GM19324 (cell line): Measurements from ENCODE around the gene PCDH8.
A peak's percentile ranks its signal among the peaks of the same experiment; 100 is the strongest.

Experiments
- ATAC-seq: cut with Tn5 transposase; IDR thresholded peaks from one replicate; pipeline ENCODE4 v1.9.1; 2021; ENCODE audit warnings: mild to moderate bottlenecking, moderate library complexity; ENCODE audit not compliant: unreplicated experiment, low FRiP score

The PCDH8 gene

GRCh38 chr13:52851137-52851962, 2.9 kb upstream of the PCDH8 start:
- peak; percentile 88 for ATAC-seq

- peak; percentile 76 for ATAC-seq
These were observed 2.1 kb upstream of the PCDH8 start for GRCh38 chr13:52850396-52851136.

- no peak for ATAC-seq
These were observed 1.6 kb upstream of the PCDH8 start for GRCh38 chr13:52850072-52850395.

DNA sequence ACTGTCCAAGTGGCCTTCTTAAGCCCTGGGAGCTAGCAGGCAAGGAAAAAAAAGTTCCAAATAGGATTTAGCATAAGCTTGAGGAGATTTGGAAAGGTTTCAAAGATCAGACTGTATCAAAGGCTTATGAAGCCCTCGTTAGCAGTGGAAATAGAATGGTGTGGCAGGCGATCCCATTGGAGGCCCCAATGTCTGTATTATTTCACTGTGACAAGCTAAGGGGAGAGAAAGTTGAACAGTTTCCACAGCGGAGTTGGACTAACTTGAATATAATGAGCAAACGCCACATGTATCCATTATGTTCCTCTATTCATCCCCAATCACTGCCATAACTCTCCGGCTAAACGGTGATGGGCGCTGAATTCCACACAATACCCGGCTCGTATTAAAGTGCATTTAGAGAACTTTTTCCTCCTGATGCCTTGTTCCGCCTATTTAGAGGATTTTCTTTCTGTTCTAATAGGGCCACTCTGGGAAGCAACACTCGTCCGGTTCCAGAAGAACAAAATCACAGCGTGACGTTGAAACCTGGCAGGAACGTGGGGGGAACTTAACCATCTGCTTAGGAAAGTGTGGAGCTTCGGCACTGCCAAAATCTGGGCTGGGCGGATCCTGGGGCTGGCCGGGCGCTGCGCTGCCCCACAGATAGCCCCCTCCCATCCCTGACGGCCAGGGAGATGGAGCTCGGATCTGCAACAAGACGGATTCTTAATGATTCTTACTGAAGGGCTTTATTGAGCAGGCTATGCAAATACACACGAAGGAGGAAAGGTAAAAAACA, 1.0 kb upstream of the PCDH8 start:
- no peak for ATAC-seq

- no peak for ATAC-seq
These were observed 583 bp downstream of the PCDH8 start for GRCh38 chr13:52847682-52848432.

DNA sequence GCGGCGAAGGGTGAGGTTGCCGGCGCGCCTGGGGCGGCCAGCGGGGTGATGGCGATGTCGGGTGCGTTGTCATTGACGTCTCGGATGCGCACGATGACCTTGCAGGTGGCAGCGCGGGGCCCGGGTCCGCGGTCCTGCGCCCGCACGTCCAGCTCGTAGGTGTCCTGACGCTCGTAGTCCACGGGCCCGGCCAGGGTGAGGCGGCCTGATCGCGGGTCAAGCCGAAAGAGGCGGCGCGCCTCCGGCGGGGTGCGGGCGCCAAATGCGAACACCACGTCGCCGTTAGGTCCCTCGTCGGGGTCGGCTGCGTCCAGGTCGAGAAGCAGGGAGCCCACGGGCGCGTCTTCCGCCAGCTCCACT, 1.1 kb downstream of the PCDH8 start:
- no peak for ATAC-seq

DNA sequence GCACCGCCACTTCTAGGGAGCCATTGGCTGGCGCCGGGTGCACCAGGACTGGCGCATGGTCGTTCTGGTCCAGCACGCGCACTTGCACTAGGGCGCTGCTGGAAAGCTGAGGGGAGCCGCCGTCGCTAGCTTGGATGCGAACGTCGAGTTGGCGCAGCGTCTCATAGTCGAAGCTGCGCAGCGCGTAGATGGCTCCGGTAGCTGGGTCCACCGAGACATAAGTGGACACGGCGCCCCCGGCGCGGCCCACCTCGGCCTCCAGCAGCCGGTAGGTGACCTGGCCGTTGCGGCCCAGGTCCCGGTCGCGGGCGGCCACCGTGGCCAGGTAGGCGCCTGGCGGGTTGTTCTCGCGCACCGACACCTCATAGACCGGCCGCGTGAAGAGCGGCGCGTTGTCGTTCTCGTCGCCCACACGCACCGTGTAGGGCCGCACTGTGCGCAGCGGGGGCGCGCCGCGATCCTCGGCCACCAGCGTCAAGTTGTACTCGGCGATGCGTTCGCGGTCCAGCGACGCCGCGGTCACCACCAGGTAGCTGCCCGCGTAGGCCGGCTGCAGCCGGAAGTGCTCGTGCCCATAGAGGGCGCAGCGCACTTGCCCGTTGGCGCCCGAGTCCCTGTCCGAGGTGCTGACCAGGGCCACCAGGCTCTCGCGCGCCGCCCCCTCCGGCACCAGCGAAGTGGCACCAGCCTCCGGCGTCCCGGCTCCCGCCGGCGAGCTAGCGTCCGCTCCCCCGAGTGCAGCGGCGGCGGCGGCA, 1.7 kb downstream of the PCDH8 start:
- no peak for ATAC-seq

DNA sequence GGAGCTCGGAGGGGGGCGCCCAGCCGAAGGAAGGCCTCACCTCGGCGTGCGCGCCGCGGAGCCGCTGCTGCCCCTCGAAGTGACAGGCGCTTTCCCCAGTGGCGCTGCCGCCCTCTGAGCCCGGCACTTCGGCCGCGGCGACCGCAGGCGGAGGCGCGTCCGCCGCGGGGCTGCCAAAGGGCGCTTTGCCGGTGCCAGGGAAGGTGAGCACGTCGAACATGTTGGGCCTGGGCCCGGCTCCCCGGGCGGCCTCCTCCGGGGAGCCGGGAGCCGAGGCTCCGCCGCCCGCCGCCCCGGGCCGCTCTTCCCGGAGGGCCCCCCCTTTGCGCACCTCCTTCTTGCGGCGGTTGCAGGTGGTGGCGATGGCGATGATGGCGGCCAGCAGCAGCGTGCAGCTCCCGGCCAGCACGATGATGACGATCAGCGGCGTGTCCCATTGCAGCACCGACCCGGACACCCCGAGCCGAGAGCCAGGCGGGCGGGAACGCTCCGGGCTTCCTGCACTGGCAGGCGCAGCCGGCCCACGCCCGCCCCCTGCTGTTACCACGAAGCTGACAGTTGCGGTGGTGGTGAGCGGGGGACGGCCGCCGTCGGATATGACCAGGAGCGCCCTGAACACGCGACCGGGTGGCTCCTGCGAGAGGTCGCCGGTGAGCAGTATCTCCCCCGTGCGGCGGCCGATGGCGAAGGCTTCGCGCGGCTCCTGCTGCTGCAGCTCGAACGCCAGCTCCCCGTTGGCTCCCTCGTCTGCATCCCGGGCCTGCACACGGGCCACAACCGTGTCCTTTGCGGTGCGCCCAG, 2.5 kb downstream of the PCDH8 start:
- ATAC-seq, result no peak

GRCh38 chr13:52845334-52845761, 3.1 kb downstream of the PCDH8 start:
- ATAC-seq, result no peak

DNA sequence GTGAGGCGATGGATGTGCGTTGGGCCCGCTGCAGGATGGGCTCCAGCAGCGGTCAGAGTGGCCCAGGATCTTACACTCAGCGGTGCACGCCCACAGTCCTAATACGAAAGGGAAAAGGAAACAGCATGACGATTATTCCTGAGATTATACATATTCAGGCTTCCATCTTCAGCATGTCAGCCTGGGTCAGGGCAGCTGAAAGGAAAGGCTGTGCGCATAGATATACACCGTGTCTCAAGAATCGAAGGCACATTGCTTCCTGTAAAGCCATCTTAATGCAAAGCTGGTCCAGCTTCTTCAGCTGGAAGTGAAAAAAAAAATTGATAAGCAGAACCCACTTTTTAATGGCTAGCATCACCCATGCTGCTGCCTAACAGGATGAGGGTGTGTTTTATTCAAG, 3.6 kb downstream of the PCDH8 start:
- no peak for ATAC-seq

GRCh38 chr13:52842441-52842840, 6.0 kb downstream of the PCDH8 start:
- ATAC-seq, result no peak

DNA sequence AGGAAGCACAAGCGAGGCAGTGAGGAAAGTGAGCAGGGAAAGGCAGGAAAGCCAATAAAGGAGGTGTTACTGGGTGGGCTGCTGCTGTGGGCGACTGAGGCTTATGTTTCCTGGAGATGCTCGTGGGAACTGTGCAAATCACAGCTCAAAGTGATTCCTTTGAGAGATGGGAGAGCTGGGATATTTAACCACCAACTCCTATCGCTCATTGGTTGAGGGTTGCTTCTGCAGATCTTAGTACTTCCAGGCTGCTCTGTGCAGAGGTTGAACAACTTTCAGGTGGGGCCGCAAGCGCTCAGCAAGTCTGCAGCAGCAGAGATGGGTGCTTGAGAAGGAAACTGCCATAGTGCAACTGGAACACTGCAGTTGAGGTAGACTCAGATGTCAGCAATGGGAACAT, 8.4 kb downstream of the PCDH8 start:
- no peak for ATAC-seq

- ATAC-seq, result no peak
These were observed 9.9 kb downstream of the PCDH8 start for GRCh38 chr13:52838433-52839107.

DNA sequence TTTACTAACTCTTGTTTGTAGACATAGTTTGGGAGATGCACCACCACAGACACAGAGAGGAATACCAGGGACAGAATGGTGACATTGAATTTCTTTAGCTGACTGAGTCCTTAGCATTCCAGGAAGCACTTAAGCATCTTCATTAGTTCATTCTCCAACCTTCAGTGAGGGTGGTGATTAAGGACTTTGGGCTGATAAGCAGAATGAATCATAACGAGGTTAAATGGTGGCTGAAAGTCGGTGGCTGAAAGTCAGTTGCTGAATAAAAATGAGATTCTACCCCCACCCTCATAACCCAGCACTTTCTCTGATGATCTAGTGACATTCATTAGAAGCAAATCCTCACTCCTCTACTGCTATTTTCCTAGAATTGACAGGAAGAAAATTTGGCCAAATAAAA, 10.6 kb downstream of the PCDH8 start:
- no peak for ATAC-seq

- no peak for ATAC-seq
These were observed 13.2 kb downstream of the PCDH8 start for GRCh38 chr13:52835071-52835839.

DNA sequence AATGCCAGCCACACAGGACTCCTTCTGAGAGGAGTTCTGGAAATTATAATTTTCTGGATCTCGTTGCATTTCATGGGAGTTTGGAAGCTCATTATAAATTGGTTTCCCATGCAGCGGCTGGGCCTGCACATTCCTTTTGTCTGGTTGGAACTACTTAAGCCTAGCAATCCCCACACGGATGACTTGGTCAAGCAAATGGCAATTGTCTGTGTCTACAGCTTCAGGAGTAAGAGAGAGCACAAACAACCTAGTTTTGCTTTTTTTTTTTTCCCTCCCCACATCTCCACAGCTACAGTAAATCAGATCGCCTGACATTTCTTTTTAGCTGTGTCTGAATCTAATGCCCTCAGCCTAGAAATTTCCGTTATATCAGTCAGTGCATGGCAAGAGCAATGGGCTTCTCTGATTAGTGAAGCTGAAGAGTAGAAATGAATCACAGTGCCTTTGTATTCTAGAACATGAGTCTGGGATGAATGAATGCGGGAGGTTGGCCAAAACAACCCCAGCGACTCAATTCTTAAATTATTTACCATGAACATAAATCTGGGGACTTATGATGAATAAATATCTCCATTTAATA, 15.1 kb downstream of the PCDH8 start:
- no peak for ATAC-seq

GRCh38 chr13:52832313-52832712, 16.1 kb downstream of the PCDH8 start:
- ATAC-seq, result no peak

DNA sequence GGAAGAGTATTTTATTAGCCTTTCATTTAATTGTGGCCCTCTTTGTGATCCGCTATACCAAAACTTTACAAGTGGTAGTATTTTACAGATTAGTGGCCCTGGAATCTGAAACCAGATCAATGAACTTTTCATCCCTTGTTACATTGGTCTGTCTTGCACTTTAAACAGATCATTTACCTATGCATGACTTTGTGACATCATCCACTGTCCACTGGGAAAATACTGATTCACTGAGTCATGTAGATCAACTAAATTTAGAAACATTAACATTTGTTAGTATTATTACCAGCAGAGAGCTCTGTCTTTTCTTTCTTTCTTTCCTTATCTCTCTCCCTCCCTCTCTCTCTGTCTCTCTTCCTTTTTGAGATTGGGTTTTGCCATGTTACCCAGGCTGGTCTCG, 17.5 kb downstream of the PCDH8 start:
- no peak for ATAC-seq
